Testis (tissue), 3 donors: Measurements from ENCODE around the gene RAD23A. TPM values are rescaled to one million over a fixed set of nuclear protein-coding genes. Genes with fewer than 3 reads are reported as not detected.

Source experiments
- DNase-seq: peaks from one replicate; pipeline ENCODE4 v3.0.0-alpha.2; 2019
- H3K27ac ChIP-seq, 2 donors: fragments of 200-600 bp; sonication (generic); one replicate each; pipeline ENCODE4 v1.5.1; 2019
- H3K27me3 ChIP-seq: fragments of 200-600 bp; sonication (generic); one replicate; pipeline ENCODE4 v1.5.1; 2019
- H3K36me3 ChIP-seq: fragments of 200-600 bp; sonication (generic); one replicate; pipeline ENCODE4 v1.5.1; 2017; ENCODE audit warnings: low read depth; ENCODE audit errors: missing control alignments
- H3K4me1 ChIP-seq: fragments of 200-600 bp; sonication (generic); one replicate; pipeline ENCODE4 v1.5.1; 2019
- H3K4me3 ChIP-seq, 2 donors: fragments of 200-600 bp; sonication (generic); one replicate each; pipeline ENCODE4 v1.5.1; 2017 to 2019
- H3K9me3 ChIP-seq: fragments of 200-600 bp; sonication (generic); one replicate; pipeline ENCODE4 v1.5.1; 2017
- POLR2A ChIP-seq: fragments of 450-650 bp; IDR thresholded peaks from one replicate; pipeline ENCODE4 v1.6.1; 2017; ENCODE audit warnings: antibody characterized with exemption, mild to moderate bottlenecking, moderate library complexity
- WGBS, 2 donors: methylation state at CpG; one replicate each; pipeline ENCODE4 v1.1.5; 2018; 5-methylcytosine and 5-hydroxymethylcytosine counted together
- intact Hi-C: fragments of 100-400 bp; cut with DNase I; formaldehyde crosslinking; loops from one replicate; pipeline ENCODE4 v1.15.1; 2023; ENCODE audit warnings: low total_unique reads
- polyA plus RNA-seq: library from polyadenylated mRNA; stranded (reverse); fragments of 350-450 nt; fragmentation: Illumina TruSeq; extraction: RNeasy Lipid Tissue Mini Kit (QIAGEN cat#74804); gene quantifications from one replicate; pipeline ENCODE4 v1.2.3, GENCODE V29; 2014; ENCODE audit warnings: low read depth, low replicate concordance; ENCODE audit not compliant: insufficient read depth
- total RNA-seq, 2 donors: library from RNA; depleted of rRNA; stranded (reverse); fragments of >200 nt; gene quantifications; one replicate each; pipeline ENCODE4 v1.2.3, GENCODE V29; 2016
- TF ChIP-seq, protein P1 (sequence below), 3 experiments: fragments of 450-650 bp in 2 of 3; fragments of 200-600 bp in 1 of 3; sonication (generic) in 1 of 3; IDR thresholded peaks; one replicate each; pipeline ENCODE4 v1.5.1; 2016 to 2019; ENCODE audit warnings: antibody characterized with exemption in 3 of 3, mild to moderate bottlenecking in 2 of 3, moderate library complexity in 1 of 3

The RAD23A gene
- total and polyA plus RNA-seq, 3 donors from 2014 or later = 114 to 174 (median 136) TPM

DNA sequence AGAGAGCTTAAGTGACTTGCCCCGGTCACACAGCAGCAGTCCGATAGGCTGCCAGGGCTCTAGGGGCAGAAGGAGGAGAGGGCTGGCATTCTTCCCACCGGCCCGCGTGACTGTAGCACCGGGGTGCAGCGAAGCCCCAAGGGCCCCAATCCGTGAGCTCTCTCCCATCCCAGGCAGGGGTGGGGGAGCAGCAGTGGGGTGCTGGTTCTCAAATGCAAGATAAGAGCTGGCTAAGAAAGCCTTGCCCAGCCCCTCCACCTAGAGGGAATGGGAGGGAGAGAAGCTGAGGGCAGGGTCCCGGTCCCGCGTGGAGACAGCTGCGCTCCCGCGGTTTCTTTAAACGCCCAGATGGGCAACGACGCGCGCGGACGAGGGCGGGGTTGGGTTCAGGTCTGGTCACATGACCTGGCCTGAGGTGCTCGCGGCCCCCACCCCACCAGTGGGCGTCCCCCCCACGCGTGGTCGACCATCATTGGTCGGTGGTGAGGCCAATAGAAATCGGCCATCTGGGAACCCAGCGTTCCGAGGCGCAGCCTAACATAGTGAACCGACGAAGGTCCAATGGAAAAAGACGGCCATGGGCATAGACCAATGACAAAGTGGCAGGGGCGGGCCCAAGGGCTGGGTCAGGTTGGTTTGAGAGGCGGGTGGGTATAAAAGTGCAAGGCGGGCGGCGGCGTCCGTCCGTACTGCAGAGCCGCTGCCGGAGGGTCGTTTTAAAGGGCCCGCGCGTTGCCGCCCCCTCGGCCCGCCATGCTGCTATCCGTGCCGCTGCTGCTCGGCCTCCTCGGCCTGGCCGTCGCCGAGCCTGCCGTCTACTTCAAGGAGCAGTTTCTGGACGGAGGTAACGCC is 7.5 kb upstream of the RAD23A start, which contains the start of gene CALR:
Gene CALR (plus strand): TSS at position 683 of the 852 bp plus-strand sequence. CDS start 71 bp downstream, at position 754.
- 0% methylated on average over 26 to 50 of the region's 63 CpGs for WGBS, 2 donors
- Histone ChIP-seq H3K27me3 (no peaks in the 10 kb centered on the region), H3K27ac (peak within 1 kb of the TSS; percentile 83), H3K9me3 (no peaks in the 10 kb centered on the region), H3K4me1 (peaks cover 21% of the 10 kb centered on the region), H3K4me3 (peak within 1 kb of the TSS; percentile 84 to 98), H3K36me3 (no peaks in the 10 kb centered on the region)
- intact Hi-C loops = no loop called here
- TF ChIP-seq, protein P1, sequence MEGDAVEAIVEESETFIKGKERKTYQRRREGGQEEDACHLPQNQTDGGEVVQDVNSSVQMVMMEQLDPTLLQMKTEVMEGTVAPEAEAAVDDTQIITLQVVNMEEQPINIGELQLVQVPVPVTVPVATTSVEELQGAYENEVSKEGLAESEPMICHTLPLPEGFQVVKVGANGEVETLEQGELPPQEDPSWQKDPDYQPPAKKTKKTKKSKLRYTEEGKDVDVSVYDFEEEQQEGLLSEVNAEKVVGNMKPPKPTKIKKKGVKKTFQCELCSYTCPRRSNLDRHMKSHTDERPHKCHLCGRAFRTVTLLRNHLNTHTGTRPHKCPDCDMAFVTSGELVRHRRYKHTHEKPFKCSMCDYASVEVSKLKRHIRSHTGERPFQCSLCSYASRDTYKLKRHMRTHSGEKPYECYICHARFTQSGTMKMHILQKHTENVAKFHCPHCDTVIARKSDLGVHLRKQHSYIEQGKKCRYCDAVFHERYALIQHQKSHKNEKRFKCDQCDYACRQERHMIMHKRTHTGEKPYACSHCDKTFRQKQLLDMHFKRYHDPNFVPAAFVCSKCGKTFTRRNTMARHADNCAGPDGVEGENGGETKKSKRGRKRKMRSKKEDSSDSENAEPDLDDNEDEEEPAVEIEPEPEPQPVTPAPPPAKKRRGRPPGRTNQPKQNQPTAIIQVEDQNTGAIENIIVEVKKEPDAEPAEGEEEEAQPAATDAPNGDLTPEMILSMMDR (IDR thresholded peaks at IDR 0.05) = no peak
- peak; percentile 99 for TF ChIP-seq POLR2A
- peak; percentile 100 for DNase-seq

DNA sequence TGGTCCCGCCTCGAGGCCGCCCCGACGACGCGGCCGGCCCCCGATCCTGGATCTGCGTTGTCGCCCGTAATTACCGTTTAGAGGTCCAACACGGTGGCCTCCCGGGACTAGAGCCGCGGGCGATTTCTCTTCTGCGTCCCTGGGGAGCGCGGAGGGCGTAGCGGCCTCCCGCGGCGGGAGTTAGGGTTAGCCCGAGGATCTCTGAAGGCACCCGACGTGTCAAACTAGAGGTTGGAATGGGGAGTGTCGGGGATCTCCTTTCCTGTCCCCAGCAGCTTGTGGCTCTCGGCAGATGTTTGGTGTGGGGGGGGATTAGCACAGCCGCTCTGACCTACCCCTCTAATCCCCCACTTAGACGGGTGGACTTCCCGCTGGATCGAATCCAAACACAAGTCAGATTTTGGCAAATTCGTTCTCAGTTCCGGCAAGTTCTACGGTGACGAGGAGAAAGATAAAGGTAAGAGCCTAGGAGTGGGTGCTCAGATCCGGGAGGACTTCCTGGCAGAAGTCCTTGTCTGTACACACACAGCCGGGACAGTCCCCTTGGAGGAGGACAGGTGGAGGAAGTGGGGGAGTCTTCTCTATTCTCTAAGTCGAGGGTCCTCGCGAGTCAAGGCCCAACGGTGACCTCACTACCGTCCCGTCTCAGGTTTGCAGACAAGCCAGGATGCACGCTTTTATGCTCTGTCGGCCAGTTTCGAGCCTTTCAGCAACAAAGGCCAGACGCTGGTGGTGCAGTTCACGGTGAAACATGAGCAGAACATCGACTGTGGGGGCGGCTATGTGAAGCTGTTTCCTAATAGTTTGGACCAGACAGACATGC is 6.7 kb upstream of the RAD23A start:
- TF ChIP-seq, protein P1 (IDR thresholded peaks at IDR 0.05) = peak in 1 of 3 experiments; percentile 0
- TF ChIP-seq POLR2A = no peak
- H3K27ac ChIP-seq = peak overlapping the region; percentile 83
- no peaks in the 10 kb centered on the region for H3K27me3 ChIP-seq
- H3K4me3 ChIP-seq = peak overlapping the region; percentile 84 to 98
- DNase-seq = no peak
- 1% methylated on average over 39 to 54 of the region's 54 CpGs for WGBS, 2 donors
- intact Hi-C loops = no loop called here
- no peaks in the 10 kb centered on the region for H3K9me3 ChIP-seq
- peaks cover 21% of the 10 kb centered on the region for H3K4me1 ChIP-seq
- no peaks in the 10 kb centered on the region for H3K36me3 ChIP-seq

DNA sequence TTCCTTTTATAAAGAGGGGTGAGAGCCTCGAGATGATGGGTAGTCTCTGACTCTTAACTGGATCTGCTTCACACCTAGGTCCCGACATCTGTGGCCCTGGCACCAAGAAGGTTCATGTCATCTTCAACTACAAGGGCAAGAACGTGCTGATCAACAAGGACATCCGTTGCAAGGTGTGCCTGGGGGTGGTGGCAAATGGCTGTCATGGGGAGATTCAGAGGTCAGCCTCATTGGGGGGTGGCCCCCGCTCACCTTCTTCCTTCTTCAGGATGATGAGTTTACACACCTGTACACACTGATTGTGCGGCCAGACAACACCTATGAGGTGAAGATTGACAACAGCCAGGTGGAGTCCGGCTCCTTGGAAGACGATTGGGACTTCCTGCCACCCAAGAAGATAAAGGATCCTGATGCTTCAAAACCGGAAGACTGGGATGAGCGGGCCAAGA is 5.7 kb upstream of the RAD23A start:
- WGBS, 2 donors = 62 to 77% methylated on average over 10 of the region's 10 CpGs
- no peak for TF ChIP-seq POLR2A
- TF ChIP-seq, protein P1 (IDR thresholded peaks at IDR 0.05) = no peak
- Histone ChIP-seq H3K27ac (no peak overlapping the region), H3K4me1 (peaks cover 21% of the 10 kb centered on the region), H3K9me3 (no peaks in the 10 kb centered on the region), H3K27me3 (no peaks in the 10 kb centered on the region), H3K36me3 (no peaks in the 10 kb centered on the region), H3K4me3 (peak overlapping the region in 1 of 2 donors; percentile 98)
- no peak for DNase-seq
- intact Hi-C loops = no loop called here

DNA sequence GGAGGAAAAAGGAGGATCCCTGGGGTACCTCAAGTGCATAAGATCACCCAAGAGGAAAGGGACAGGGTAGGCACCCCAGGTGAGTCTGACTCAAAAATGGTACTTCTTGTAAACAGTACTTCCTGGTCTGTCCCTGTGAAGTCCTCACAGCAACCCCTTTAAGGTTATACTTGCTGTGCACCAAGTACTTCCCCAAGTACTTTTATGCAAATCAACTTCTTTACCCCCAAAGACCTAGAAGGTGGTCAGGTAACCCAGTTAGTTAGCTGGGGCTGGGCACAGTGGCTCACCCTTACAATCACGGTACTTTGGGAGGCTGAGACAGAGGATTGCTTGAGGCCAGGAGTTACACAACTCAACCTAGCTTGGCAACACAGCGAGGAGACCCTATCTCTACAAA is 4.8 kb upstream of the RAD23A start:
- H3K4me3 ChIP-seq = no peak overlapping the region
- H3K9me3 ChIP-seq = no peaks in the 10 kb centered on the region
- intact Hi-C loops = no loop called here
- TF ChIP-seq, protein P1 (IDR thresholded peaks at IDR 0.05) = no peak
- no peak for TF ChIP-seq POLR2A
- 87 to 89% methylated on average over 2 of the region's 2 CpGs for WGBS, 2 donors
- H3K27me3 ChIP-seq = no peaks in the 10 kb centered on the region
- no peak overlapping the region for H3K27ac ChIP-seq
- peaks cover 21% of the 10 kb centered on the region for H3K4me1 ChIP-seq
- H3K36me3 ChIP-seq = no peaks in the 10 kb centered on the region
- DNase-seq = no peak
